Gastrocnemius medialis (tissue), 4 donors: ENCODE data around the gene BTLA.

Experiments used
- POLR2A ChIP-seq, 2 donors: fragments of 450-650 bp; IDR thresholded peaks; one replicate each; pipeline ENCODE4 v1.6.1; 2017; ENCODE audit warnings: antibody characterized with exemption in 2 of 2, mild to moderate bottlenecking in 2 of 2, moderate library complexity in 2 of 2
- TF ChIP-seq, protein P1 (sequence below), 5 experiments: fragments of 450-650 bp in 3 of 5; fragments of 200-600 bp in 2 of 5; sonication (generic) in 2 of 5; IDR thresholded peaks in 4 of 5; conservative IDR thresholded peaks in 1 of 5; 1 replicate in 4 of 5; 2 replicates in 1 of 5; pipeline ENCODE4 v1.5.1; 2016 to 2019; ENCODE audit warnings: antibody characterized with exemption in 5 of 5, mild to moderate bottlenecking in 3 of 5, moderate library complexity in 3 of 5

DNA sequence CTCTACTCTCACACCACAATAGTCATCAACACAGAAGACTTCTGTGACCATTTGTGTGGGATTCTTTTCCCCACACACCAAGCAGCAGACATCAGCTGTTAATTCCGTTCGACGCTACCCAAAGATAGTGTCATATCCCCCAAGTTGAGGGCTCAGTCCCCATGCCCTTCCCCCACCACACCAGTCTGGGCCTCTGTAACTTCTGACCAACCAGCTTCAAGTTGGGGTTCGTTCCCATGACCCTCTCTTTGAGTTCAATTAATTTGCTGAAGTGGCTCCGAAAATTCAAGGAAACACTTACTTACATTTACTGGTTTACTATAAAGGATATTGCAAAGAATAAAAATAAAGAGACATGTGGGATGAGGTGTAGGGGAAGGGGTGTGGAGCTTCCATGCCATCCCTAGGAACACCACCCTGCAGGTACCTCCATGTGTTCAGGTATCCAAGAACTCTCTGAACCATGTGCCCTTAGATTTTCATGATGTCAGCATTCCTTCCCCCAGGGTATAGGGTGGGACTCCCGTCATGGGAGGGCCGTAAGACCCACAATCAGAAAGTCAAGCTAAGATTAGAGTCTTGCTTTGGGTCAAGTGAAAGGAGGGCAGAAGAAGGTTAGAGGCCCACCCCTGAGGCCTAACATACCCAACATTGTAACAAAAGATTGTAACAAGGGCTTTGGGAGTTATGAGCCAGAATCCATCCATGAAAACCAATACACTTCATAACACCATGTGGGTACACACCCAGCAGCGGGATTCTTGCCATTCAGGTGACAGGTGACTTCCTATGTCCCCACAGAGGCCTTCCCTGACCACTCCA is 82.7 kb downstream of the BTLA start:
- TF ChIP-seq, protein P1, sequence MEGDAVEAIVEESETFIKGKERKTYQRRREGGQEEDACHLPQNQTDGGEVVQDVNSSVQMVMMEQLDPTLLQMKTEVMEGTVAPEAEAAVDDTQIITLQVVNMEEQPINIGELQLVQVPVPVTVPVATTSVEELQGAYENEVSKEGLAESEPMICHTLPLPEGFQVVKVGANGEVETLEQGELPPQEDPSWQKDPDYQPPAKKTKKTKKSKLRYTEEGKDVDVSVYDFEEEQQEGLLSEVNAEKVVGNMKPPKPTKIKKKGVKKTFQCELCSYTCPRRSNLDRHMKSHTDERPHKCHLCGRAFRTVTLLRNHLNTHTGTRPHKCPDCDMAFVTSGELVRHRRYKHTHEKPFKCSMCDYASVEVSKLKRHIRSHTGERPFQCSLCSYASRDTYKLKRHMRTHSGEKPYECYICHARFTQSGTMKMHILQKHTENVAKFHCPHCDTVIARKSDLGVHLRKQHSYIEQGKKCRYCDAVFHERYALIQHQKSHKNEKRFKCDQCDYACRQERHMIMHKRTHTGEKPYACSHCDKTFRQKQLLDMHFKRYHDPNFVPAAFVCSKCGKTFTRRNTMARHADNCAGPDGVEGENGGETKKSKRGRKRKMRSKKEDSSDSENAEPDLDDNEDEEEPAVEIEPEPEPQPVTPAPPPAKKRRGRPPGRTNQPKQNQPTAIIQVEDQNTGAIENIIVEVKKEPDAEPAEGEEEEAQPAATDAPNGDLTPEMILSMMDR (IDR thresholded peaks at IDR 0.05 in 4 of 5, conservative IDR thresholded peaks at IDR 0.05 in 1 of 5) = no peak
- no peak for TF ChIP-seq POLR2A (IDR thresholded peaks at IDR 0.05)
